ENCODE measurements around the gene ANKMY1. TPM values are rescaled to one million over a fixed set of nuclear protein-coding genes. Genes with fewer than 3 reads are reported as not detected.

ANKMY1 gene
- total RNA-seq, 1 donor: 11.2 TPM

- H3K27me3 ChIP-seq (ENCODE audit: insufficient read depth, low read length): no peaks in the 10 kb centered on the region
- no peak overlapping the region for H3K4me3 ChIP-seq (ENCODE audit: insufficient read depth, low read length)
- peaks cover 2% of the 10 kb centered on the region for H3K9me3 ChIP-seq (ENCODE audit: low read depth, low read length)
- peaks cover 4% of the 10 kb centered on the region for H3K36me3 ChIP-seq (ENCODE audit: insufficient read depth, low read length)
- no peak overlapping the region for H2AFZ ChIP-seq (ENCODE audit: low read length)
- peak; percentile 44 for DNase-seq (ENCODE audit: insufficient read length, low spot score, missing footprints)
- no peaks in the 10 kb centered on the region for H4K20me1 ChIP-seq (ENCODE audit: insufficient read depth, low read length)
- no peaks in the 10 kb centered on the region for H3K79me2 ChIP-seq (ENCODE audit: insufficient read depth, low read length)
- H3K4me2 ChIP-seq (ENCODE audit: insufficient read depth, low read length): no peak overlapping the region
- H3K4me1 ChIP-seq (ENCODE audit: insufficient read depth, low read length): no peaks in the 10 kb centered on the region
- TF ChIP-seq CTCF (IDR thresholded peaks at IDR 0.05; ENCODE audit: extremely low read depth, low read depth, low read length): no peak
- no peak overlapping the region for H3K27ac ChIP-seq (ENCODE audit: low read depth, low read length)
Measured at GRCh38 chr2:240529344-240529999, 28.3 kb downstream of the ANKMY1 start.

- H2AFZ ChIP-seq (ENCODE audit: low read length): no peak overlapping the region
- no peaks in the 10 kb centered on the region for H3K27me3 ChIP-seq (ENCODE audit: insufficient read depth, low read length)
- H3K36me3 ChIP-seq (ENCODE audit: insufficient read depth, low read length): peaks cover 4% of the 10 kb centered on the region
- no peak overlapping the region for H3K27ac ChIP-seq (ENCODE audit: low read depth, low read length)
- peak; percentile 65 for DNase-seq (ENCODE audit: insufficient read length, low spot score, missing footprints)
- no peak overlapping the region for H3K4me2 ChIP-seq (ENCODE audit: insufficient read depth, low read length)
- TF ChIP-seq CTCF (IDR thresholded peaks at IDR 0.05; ENCODE audit: extremely low read depth, low read depth, low read length): no peak
- no peaks in the 10 kb centered on the region for H3K4me1 ChIP-seq (ENCODE audit: insufficient read depth, low read length)
- H3K79me2 ChIP-seq (ENCODE audit: insufficient read depth, low read length): no peaks in the 10 kb centered on the region
- peaks cover 2% of the 10 kb centered on the region for H3K9me3 ChIP-seq (ENCODE audit: low read depth, low read length)
- H4K20me1 ChIP-seq (ENCODE audit: insufficient read depth, low read length): no peaks in the 10 kb centered on the region
- no peak overlapping the region for H3K4me3 ChIP-seq (ENCODE audit: insufficient read depth, low read length)
Measured at GRCh38 chr2:240528406-240529040, 29.3 kb downstream of the ANKMY1 start.

- H2AFZ ChIP-seq (ENCODE audit: low read length): no peak overlapping the region
- no peaks in the 10 kb centered on the region for H3K4me1 ChIP-seq (ENCODE audit: insufficient read depth, low read length)
- H3K79me2 ChIP-seq (ENCODE audit: insufficient read depth, low read length): no peaks in the 10 kb centered on the region
- TF ChIP-seq CTCF (IDR thresholded peaks at IDR 0.05; ENCODE audit: extremely low read depth, low read depth, low read length): no peak
- no peaks in the 10 kb centered on the region for H3K27me3 ChIP-seq (ENCODE audit: insufficient read depth, low read length)
- no peaks in the 10 kb centered on the region for H3K36me3 ChIP-seq (ENCODE audit: insufficient read depth, low read length)
- H4K20me1 ChIP-seq (ENCODE audit: insufficient read depth, low read length): no peaks in the 10 kb centered on the region
- peak; percentile 43 for DNase-seq (ENCODE audit: insufficient read length, low spot score, missing footprints)
- H3K27ac ChIP-seq (ENCODE audit: low read depth, low read length): no peak overlapping the region
- H3K4me2 ChIP-seq (ENCODE audit: insufficient read depth, low read length): no peak overlapping the region
- H3K9me3 ChIP-seq (ENCODE audit: low read depth, low read length): peaks cover 2% of the 10 kb centered on the region
- H3K4me3 ChIP-seq (ENCODE audit: insufficient read depth, low read length): no peak overlapping the region
Measured at GRCh38 chr2:240527153-240527750, 30.5 kb downstream of the ANKMY1 start.

- Histone ChIP-seq H3K4me1 (ENCODE audit: insufficient read depth, low read length) (no peaks in the 10 kb centered on the region), H3K27ac (ENCODE audit: low read depth, low read length) (no peak overlapping the region), H4K20me1 (ENCODE audit: insufficient read depth, low read length) (no peaks in the 10 kb centered on the region), H3K4me3 (ENCODE audit: insufficient read depth, low read length) (no peak overlapping the region), H3K79me2 (ENCODE audit: insufficient read depth, low read length) (no peaks in the 10 kb centered on the region), H3K9me3 (ENCODE audit: low read depth, low read length) (peaks cover 2% of the 10 kb centered on the region), H3K27me3 (ENCODE audit: insufficient read depth, low read length) (no peaks in the 10 kb centered on the region), H3K36me3 (ENCODE audit: insufficient read depth, low read length) (no peaks in the 10 kb centered on the region), H2AFZ (ENCODE audit: low read length) (no peak overlapping the region), H3K4me2 (ENCODE audit: insufficient read depth, low read length) (no peak overlapping the region)
- no peak for TF ChIP-seq CTCF (IDR thresholded peaks at IDR 0.05; ENCODE audit: extremely low read depth, low read depth, low read length)
- no peak for DNase-seq (ENCODE audit: insufficient read length, low spot score, missing footprints)
Measured at GRCh38 chr2:240526521-240526920, 31.3 kb downstream of the ANKMY1 start.
